GM21717 (cell line): ENCODE results near the gene SETBP1.
A peak's percentile ranks its signal among the peaks of the same experiment; 100 is the strongest.
"Not testable (repeated sequence)": the region's sequence is repeated elsewhere in the genome, so short reads cannot be mapped to it uniquely, and the experiment has no call there.

Source experiments
- ATAC-seq: cut with Tn5 transposase; IDR thresholded peaks from one replicate; pipeline ENCODE4 v1.9.1; 2021; ENCODE audit warnings: mild to moderate bottlenecking, moderate library complexity; ENCODE audit not compliant: unreplicated experiment

Gene SETBP1

GRCh38 chr18:44788334-44788733, 107.6 kb downstream of the SETBP1 start:
- ATAC-seq: no peak

GRCh38 chr18:44789710-44790109, 109.0 kb downstream of the SETBP1 start:
- ATAC-seq: no peak

- no peak for ATAC-seq
Measured at GRCh38 chr18:44790860-44791259, 110.2 kb downstream of the SETBP1 start.

- no peak for ATAC-seq
Measured at GRCh38 chr18:44791520-44791919, 110.8 kb downstream of the SETBP1 start.

GRCh38 chr18:44792456-44793061, 111.9 kb downstream of the SETBP1 start:
- ATAC-seq: no peak

- ATAC-seq: no peak
Measured at GRCh38 chr18:44793194-44793593, 112.5 kb downstream of the SETBP1 start.

GRCh38 chr18:44793685-44794084, 113.0 kb downstream of the SETBP1 start:
- no peak for ATAC-seq

GRCh38 chr18:44795241-44795640, 114.6 kb downstream of the SETBP1 start:
- no peak for ATAC-seq

- ATAC-seq: no peak
Measured at GRCh38 chr18:44796429-44797428, 116.0 kb downstream of the SETBP1 start.

GRCh38 chr18:44798433-44799048, 117.9 kb downstream of the SETBP1 start:
- no peak for ATAC-seq

- ATAC-seq: no peak
Measured at GRCh38 chr18:44799382-44799906, 118.8 kb downstream of the SETBP1 start.

GRCh38 chr18:44799907-44800421, 119.3 kb downstream of the SETBP1 start:
- ATAC-seq: peak; percentile 40

GRCh38 chr18:44800766-44801165, 120.1 kb downstream of the SETBP1 start:
- ATAC-seq: not testable (repeated sequence)

GRCh38 chr18:44801781-44802180, 121.1 kb downstream of the SETBP1 start:
- ATAC-seq: no peak

- ATAC-seq: no peak
Measured at GRCh38 chr18:44802508-44802907, 121.8 kb downstream of the SETBP1 start.

GRCh38 chr18:44803019-44803650, 122.4 kb downstream of the SETBP1 start:
- no peak for ATAC-seq

GRCh38 chr18:44804033-44804432, 123.3 kb downstream of the SETBP1 start:
- no peak for ATAC-seq

- ATAC-seq: no peak
Measured at GRCh38 chr18:44805176-44805575, 124.5 kb downstream of the SETBP1 start.

- no peak for ATAC-seq
Measured at GRCh38 chr18:44805643-44806042, 125.0 kb downstream of the SETBP1 start.

- no peak for ATAC-seq
Measured at GRCh38 chr18:44807766-44808165, 127.1 kb downstream of the SETBP1 start.
